HG03442 (cell line): Measurements from ENCODE around the gene NLK.
"Not testable (repeated sequence)": the region's sequence is repeated elsewhere in the genome, so short reads cannot be mapped to it uniquely, and the experiment has no call there.

Experiments
- ATAC-seq: cut with Tn5 transposase; IDR thresholded peaks from one replicate; pipeline ENCODE4 v1.9.1; 2021; ENCODE audit warnings: mild to moderate bottlenecking, moderate library complexity; ENCODE audit not compliant: unreplicated experiment

NLK gene

DNA sequence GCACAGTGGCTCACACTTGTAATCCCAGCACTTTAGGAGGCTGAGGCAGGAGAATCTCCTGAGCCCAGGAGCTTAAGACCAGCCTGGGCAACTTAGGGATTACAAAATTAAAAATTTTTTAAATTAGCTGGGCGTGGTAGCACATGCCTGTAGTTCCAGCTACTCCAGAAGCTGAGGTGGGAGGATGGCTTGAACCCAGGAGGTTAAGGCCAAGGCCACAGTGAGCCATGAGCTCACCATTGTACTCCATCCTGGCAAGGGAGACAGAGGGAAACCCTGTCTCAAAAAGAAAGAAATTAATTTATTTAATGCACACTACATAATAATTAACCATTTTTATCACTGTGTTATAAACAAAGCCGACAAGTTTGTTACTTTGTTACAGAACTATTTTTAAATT is 145.5 kb downstream of the NLK start:
- no peak for ATAC-seq

DNA sequence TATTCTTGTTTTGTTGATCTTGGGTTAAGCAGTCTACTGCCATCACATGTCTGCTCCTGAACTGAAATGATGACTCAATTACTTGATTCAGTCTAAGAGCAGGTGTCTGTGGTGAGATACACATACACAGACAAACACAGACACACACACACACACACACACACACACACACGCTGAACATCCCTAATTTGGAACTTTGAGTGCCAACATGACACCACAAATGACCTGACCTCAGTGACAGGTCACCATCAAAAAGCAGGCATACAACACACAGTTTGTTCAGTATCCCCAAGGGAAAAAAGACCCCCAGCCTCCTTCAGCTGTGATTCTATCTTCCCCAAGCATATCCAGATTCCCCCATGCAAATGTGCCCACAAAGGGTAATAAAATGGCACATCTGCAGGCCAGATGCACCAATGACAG is 146.4 kb downstream of the NLK start:
- ATAC-seq = no peak

DNA sequence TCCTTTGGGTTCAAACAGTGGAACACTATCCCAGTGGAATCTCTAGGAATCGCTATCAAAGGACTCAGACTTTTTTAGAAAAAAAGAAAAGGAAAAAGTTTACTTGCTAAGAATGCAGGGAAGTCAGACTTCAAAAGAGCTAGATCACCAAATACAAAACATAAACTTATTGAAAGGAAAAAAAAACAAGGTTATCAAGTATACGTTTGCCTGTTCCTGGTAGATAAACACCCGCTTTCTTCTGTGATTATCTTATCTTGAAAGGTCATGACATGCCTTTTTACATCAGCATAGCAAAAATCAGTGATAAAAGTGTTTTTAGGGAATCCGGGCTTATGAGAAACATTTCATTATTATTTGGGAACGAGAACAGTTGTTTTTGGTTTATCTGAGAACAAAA is 147.2 kb downstream of the NLK start:
- no peak for ATAC-seq

DNA sequence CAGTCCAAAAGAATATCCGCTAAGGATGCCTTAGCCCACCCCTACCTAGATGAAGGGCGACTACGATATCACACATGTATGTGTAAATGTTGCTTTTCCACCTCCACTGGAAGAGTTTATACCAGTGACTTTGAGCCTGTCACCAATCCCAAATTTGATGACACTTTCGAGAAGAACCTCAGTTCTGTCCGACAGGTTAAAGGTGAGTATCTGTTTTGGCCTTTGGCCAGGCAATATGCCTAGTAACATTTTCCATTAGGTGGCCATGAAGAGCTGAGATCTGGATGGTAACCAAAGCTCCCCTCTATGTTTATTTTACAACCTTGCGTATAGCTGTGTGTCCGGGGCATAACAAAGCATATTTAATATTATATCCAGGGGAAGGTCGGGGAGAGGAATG is 148.5 kb downstream of the NLK start:
- ATAC-seq = no peak

DNA sequence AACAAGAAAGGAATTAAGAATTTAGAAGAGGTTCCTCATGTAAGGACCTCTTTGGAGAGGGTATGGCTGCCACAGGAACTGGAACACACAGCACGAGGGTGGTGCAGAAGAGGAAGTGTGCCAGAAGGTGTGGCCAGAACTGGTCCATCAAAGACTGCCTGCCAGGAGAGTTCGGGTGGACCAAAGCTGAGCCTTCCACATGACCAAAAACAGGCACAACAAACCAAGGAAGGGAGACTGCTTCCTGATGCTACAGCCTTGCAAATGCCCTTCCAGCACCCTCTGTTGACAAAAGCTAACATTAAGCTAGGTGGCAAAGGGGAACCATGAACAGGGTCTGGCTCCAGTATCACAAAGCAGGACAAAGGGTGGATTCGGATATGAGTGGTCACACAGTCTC is 150.8 kb downstream of the NLK start:
- ATAC-seq = no peak

DNA sequence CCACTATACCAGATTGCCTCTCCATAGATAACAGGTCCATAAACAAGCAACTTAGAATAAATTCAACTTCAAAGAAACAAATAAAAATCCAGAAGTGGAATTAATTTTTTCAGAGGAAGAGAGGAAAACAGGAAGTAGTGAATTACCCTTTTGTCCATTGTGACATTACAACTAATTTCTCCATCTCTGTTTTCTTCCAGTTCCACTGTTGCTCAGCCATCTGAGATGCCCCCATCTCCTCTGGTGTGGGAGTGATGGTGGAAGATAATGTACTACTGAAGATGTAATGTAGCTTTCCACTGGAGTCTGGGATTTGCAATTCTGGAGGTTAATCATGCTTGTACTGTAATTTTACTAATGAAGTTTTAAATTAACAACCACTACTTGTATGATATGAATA is 151.9 kb downstream of the NLK start:
- ATAC-seq = no peak

DNA sequence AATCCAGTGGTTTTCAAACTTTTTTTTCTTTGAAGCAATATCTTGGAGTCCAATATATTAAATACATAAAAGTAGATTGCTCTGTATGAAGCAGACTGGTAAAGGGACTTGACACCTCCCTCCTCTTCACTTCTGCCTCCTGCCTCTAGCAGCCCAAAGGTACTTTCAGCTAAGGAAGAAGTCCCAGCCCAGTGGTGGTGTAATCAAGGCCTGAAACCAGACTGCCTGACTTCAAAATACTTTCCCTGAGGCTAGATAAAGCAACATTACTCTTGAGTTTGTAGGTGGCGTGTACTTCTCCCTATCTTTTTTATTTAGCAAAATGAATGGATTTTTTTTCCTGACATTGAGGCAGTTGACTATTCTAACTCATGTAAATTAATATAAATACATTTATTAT is 154.2 kb downstream of the NLK start:
- no peak for ATAC-seq

DNA sequence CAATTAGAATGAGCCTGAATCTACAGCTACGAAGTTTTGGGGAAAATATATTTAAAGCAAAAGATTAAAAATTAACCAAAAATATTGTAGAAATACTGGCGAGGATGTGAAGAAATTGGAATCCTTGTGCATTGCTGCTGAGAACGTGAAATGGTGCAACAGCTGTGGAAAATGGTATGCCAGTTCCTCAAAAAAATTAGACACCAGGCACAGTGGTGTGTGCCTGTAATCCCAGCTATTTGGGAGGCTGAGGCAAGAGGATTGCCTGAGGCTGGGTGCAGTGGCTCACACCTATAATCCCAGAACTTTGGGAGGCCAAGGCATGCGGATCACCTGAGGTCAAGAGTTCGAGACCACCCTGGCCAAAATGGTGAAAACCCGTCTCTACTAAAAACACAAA is 156.6 kb downstream of the NLK start:
- no peak for ATAC-seq

DNA sequence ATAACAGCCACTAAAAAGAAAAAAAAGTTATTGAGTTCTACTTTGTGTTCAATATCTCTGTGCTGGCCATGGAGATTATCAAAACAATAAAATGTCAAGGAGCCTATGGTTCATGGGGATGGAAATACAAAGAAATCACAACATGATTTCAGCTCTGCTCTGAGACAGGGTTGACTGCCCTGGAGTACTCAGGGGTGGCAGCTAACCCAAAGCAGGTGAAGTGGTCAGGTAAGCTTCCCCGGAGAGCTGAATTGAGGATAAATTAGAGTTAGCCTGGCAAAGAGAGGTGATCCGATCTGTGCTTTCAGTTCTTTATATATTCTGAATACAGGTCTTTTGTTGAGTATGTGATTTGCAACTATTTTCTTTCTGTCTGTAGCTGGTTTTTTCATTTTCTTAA is 157.3 kb downstream of the NLK start:
- no peak for ATAC-seq

DNA sequence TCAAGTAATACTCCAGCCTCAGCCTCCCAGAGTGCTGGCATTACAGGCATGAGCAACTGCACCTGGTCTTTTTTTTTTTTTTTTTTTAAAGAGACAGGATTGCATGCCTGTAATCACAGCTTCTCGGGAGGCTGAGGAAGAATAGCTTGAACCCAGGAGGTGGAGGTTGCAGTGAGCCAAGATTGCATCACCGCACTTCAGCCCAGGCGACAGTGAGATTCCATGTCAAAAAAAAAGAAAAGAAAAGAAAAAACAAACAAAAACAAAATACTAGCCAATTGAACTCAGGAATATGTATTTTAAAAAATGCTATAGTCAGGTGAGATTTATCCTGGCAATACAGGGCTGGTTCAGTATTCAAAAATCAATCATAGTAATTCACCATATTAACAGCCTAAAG is 158.8 kb downstream of the NLK start:
- ATAC-seq = no peak

DNA sequence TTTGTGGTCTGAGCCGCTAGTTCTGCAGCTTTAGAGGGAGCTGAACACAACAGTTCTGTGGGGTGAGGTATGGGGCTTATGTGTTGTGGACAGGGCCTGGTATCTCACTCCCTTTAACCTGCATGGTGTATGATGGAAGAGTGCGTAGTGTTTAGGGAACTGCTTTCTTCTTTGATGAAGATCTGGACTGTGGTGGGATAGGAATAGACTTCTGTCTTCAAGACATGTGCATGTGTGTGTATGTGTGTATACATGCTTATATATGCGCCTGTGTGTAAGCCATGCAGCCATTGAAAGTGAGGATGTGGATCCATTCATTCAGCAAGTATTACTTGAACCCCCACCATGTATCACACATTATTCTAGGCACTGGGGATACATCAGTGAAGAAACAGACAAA is 161.8 kb downstream of the NLK start:
- ATAC-seq = no peak

DNA sequence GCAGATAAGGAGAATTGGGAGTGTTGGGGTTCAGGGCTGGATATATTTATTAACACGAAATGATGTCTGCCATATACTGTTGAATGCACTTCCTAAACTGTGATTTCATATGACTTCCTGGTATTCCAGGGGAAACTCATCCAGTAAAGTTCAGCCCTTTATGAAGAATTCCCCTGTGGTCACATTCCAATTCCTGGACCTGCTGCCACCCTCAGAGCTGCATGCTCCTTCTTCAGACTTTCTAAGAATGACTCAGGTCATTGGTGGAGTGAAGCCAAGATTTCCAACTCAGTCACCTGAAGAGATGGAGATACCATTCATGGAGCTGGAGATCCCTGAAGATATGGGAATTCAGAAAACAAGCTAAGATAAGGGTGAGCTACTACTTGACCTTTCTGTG is 162.3 kb downstream of the NLK start:
- ATAC-seq = no peak

DNA sequence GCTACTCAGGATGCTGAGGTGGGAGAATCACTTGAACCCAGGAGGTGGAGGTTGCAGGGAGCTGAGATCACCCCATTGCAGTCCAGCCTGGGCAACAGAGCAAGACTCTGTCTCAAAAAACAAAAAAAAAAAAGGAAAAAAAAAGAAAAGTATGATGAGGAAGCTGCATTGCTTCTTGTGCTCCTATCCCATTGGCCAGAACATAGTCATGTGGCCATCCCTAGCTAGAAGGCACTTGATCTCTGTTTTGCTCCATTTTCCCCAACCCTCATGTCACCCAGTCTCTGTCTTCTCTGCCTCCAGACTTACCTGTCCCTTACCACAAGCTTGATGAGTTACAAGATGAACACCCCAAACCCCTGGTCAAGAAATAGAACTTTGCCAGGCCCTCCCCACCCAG is 163.8 kb downstream of the NLK start:
- no peak for ATAC-seq

DNA sequence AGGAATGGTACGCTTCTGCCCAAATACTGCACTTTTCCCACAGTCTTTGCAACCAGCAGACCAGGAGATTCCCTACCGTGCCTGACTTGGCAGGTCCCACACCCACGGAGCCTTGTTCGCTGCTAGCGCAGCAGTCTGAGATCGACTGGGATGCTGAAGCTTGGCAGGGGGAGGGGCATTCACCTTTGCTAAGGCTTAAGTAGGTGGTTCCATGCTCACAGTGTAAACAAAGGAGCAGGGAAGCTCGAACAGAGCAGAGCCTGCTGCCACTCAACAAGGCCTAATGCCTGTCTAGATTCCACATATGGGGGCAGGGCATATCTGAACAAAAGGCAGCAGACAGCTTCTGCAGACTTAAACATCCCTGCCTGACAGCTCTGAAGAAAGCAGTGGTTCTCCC is 169.3 kb downstream of the NLK start:
- no peak for ATAC-seq

DNA sequence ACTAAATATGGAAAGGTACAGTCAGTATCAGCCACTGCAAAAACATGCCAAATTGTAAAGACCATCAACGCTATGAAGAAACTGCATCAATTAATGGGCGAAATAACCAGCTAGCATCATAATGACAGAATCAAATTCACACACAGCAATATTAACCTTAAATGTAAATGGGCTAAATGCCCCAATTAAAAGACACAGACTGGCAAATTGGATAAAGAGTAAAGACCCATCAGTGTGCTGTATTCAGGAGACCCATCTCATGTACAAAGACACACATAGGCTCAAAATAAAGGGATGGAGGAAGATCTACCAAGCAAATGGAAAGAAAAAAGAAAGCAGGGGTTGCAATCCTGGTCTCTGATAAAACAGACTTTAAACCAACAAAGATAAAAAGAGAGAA is 171.1 kb downstream of the NLK start:
- ATAC-seq = not testable (repeated sequence)

DNA sequence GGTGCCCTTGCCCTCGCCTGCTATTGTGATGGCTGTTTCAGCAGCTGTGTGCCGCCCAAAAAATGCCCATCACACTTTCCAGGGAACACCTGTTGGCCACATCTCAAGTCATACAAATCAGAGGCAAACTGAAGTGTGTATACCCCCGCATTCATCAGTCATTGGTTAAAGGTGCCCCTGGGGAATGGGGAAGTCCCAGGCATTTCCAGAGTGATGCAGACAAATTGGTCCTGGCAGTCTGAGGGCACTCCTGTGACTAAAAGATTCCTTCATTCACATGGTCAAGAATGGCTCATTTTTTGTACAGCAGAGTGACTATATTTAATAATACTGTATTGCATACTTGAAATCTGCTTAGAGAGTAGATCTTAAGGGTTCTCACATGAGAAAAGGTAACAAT is 173.6 kb downstream of the NLK start:
- no peak for ATAC-seq

DNA sequence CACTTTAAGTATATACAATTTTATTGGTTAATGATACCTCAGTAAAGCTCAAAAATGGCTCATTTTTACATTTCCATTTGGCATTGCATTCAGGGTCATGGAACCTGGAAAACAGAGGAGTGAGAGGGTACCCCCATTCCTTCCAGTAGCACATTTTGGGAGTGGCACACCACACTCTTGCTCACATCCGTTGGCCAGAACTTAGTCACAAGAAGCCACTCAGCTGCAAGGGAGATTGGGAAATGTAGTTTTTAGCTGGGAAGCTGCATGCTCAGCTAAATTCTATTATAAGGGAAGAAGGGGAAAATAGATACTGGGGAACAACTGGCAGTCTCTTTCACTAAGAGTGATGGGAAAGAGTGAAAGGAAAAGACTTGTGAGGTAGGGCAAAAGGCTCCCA is 174.1 kb downstream of the NLK start:
- ATAC-seq = no peak

DNA sequence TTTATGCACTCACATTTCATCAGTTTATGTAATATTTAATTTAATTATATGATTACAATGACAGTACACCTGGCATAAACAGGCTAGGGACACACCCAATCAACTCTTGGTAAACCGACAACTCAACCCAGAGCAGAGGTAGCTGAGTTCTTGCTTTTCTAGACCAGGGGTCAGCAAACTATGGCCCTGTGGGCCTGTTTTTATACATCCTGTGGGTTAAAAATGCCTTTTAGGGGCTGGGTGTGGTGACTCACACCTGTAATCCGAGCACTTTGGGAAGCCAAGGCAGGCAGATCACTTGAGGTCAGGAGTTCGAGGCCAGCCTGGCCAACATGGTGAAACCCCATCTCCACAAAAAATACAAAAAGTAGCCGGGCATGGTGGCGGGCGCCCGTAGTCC is 177.3 kb downstream of the NLK start:
- no peak for ATAC-seq

DNA sequence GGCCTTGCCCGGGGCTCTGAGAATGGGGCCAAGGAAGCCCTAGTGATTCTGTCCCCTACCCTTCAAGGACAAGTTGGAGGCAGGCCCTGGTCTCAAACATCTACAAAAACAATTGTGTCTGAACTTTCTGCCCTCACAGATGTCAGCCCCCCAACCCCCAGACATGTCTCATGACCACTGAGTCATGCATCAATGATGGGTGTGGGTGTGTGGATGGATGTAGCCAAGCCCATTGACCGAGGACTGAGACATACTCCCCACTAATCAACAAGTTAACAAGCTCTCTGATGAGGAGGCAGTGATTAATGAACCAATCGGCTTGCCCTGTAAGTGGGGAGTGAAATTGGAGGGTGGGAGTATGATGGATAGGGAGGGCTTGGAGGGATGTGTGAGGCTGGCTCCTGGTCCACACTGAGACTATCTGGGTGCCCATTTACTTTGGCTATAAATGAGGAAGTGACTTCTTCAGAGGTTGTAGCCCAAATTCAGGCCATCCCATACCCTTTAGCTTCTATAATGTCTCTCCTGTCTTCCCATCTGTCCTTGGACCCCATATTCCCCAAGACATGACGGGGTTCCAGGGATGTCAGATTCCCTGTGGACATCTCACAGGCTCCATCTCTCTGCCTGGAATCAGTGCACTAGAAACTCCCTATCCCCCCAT is 179.4 kb downstream of the NLK start:
- no peak for ATAC-seq

DNA sequence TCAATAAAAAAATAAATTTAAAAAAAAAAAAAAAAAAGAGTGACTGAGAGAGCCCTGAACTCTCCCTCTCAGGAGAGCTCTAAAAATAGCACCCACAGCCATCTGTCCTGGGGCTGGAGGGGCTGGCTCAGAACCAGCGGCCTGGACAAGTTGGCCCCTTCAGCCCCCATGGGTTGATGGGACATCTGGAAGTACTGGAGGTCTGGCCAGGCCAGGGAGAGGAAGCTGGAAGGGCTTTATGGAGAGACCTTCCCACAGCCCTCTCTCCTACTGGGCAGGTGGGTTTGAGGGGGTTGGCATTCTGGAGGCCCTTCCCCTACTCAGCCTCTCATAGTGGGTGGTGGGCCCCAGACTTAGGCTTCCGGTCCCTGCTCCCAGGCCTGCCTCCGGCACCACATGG is 182.8 kb downstream of the NLK start:
- no peak for ATAC-seq

DNA sequence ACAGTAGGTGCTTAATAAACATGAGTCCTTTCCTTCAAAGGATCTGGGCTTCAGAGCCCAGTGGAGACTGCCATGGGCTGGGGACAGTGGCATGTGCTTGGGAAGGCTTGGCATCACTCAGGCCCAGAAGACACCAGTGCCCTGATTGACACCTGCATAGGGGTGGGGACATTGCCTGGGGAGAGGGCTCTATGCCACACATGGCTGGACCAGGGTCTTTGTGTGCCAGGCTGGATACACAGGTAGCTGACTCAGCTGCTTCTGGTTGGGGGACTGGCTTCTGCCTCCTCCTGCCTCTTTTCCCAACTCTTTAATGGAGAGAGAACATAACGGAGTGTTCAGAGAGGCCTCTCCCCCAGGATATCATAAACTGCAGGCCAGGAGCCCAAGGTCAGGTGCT is 183.4 kb downstream of the NLK start:
- no peak for ATAC-seq

DNA sequence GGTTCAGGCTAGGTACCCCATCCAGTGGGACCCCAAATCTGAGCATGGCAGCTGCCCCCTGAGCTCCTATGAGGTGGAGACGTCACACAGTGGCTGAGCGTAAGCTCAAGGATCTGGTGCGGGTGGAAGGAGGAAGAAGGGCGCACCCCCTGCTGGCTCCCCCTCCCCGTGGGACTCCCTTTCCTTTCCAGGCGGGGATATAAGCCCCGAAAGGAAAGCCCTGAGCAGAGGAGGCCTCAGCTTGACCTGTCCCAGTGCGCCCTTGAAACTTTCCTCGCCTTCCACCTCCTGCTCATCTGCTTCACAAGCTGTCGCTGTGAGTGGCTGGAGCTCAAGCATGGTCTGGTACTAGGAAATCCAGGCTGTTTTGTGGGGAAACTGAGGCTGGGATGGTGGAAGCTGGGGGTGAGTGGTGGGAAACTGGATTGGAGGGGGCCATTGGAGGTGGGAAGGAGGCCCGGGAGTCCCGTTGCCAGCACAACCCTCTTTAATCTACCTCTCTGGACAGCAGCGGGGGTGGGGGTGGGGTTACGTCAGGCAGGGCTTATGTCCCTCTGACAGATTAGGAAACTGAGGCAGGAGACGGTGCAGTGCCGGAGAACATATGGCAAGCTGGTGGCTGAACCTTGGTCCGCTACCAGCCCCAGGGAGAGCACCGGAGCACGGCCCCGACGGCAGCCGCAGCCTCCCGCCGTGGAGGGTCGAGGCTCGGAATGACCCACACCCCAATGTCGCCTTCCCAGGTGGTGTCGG is 184.3 kb downstream of the NLK start:
- ATAC-seq = no peak
